ENCODE measurements around the gene YWHAQ.

- no peak for TF ChIP-seq POLR2A (IDR thresholded peaks at IDR 0.05)
- TF ChIP-seq, protein P1, sequence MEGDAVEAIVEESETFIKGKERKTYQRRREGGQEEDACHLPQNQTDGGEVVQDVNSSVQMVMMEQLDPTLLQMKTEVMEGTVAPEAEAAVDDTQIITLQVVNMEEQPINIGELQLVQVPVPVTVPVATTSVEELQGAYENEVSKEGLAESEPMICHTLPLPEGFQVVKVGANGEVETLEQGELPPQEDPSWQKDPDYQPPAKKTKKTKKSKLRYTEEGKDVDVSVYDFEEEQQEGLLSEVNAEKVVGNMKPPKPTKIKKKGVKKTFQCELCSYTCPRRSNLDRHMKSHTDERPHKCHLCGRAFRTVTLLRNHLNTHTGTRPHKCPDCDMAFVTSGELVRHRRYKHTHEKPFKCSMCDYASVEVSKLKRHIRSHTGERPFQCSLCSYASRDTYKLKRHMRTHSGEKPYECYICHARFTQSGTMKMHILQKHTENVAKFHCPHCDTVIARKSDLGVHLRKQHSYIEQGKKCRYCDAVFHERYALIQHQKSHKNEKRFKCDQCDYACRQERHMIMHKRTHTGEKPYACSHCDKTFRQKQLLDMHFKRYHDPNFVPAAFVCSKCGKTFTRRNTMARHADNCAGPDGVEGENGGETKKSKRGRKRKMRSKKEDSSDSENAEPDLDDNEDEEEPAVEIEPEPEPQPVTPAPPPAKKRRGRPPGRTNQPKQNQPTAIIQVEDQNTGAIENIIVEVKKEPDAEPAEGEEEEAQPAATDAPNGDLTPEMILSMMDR (IDR thresholded peaks at IDR 0.05) = no peak
Measured at GRCh38 chr2:9630117-9630735, 571 bp downstream of the YWHAQ start.

Measured in testis (tissue), 2 donors.